Adrenal gland (tissue), 5 donors: Measurements from ENCODE around the gene NIM1K.
"Not testable (repeated sequence)": the region's sequence is repeated elsewhere in the genome, so short reads cannot be mapped to it uniquely, and the experiment has no call there.

Source experiments
- POLR2A ChIP-seq, 2 donors: fragments of 450-650 bp; IDR thresholded peaks; one replicate each; pipeline ENCODE4 v1.6.1; 2017; ENCODE audit warnings: antibody characterized with exemption in 2 of 2, mild to moderate bottlenecking in 2 of 2, moderate library complexity in 1 of 2
- TF ChIP-seq, protein P1 (sequence below), 6 experiments: fragments of 450-650 bp in 4 of 6; fragments of 200-600 bp in 2 of 6; sonication (generic) in 1 of 6; IDR thresholded peaks; 1 replicate in 5 of 6; 2 replicates in 1 of 6; pipeline versions ENCODE4 v1.5.1 to v1.8.0; 2016 to 2021; ENCODE audit warnings: antibody characterized with exemption in 6 of 6, mild to moderate bottlenecking in 2 of 6, moderate library complexity in 1 of 6
- donor health status: DM: no; HTN: no; CAD: no.

DNA sequence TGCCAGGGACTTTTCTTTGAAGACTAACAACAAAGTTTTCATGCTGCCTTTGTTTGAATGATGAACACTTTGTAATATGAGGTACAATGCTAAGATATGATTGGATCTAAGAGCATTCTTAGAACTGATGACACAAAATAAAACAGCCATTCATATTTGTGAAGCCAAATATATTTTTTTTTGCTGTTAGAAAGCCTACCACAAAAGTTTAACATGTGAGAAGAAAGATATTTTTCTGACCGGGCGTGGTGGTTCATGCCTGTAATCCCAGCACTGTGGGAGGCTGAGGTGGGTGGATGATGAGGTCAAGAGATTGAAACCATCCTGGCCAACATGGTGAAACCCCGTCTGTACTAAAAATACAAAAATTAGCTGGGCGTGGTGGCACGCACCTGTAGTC is 9.4 kb downstream of the NIM1K start:
- TF ChIP-seq, protein P1, sequence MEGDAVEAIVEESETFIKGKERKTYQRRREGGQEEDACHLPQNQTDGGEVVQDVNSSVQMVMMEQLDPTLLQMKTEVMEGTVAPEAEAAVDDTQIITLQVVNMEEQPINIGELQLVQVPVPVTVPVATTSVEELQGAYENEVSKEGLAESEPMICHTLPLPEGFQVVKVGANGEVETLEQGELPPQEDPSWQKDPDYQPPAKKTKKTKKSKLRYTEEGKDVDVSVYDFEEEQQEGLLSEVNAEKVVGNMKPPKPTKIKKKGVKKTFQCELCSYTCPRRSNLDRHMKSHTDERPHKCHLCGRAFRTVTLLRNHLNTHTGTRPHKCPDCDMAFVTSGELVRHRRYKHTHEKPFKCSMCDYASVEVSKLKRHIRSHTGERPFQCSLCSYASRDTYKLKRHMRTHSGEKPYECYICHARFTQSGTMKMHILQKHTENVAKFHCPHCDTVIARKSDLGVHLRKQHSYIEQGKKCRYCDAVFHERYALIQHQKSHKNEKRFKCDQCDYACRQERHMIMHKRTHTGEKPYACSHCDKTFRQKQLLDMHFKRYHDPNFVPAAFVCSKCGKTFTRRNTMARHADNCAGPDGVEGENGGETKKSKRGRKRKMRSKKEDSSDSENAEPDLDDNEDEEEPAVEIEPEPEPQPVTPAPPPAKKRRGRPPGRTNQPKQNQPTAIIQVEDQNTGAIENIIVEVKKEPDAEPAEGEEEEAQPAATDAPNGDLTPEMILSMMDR (IDR thresholded peaks at IDR 0.05) = not testable (repeated sequence)
- TF ChIP-seq POLR2A (IDR thresholded peaks at IDR 0.05) = not testable (repeated sequence)
